Osteoblast (primary cell): ENCODE results near the gene CRYBB3. TPM values are rescaled to one million over a fixed set of nuclear protein-coding genes. Genes with fewer than 3 reads are reported as not detected.

Experiments used
- DNase-seq: peaks from one replicate; pipeline ENCODE4 v3.0.0; 2011; ENCODE audit warnings: low spot score, mixed read lengths; ENCODE audit not compliant: insufficient read length; ENCODE audit errors: missing footprints
- H2AFZ ChIP-seq: 2 replicates; pipeline ENCODE4 v1.6.0; 2011; ENCODE audit warnings: mild to moderate bottlenecking, low read length
- H3K27ac ChIP-seq: 2 replicates; pipeline ENCODE4 v1.5.1; 2011; ENCODE audit warnings: mild to moderate bottlenecking, low read depth, low read length, moderate library complexity
- H3K27me3 ChIP-seq: 2 replicates; pipeline ENCODE4 v1.6.0; 2012; ENCODE audit warnings: mild to moderate bottlenecking, control low read depth, inconsistent platforms, low read length, moderate library complexity; ENCODE audit not compliant: insufficient read depth
- H3K36me3 ChIP-seq: 2 replicates; pipeline ENCODE4 v1.5.1; 2011; ENCODE audit warnings: mild to moderate bottlenecking, low read length, control low read depth, moderate library complexity; ENCODE audit not compliant: insufficient read depth
- H3K4me1 ChIP-seq: 2 replicates; pipeline ENCODE4 v1.5.1; 2011; ENCODE audit warnings: mild to moderate bottlenecking, low read length, control low read depth, moderate library complexity; ENCODE audit not compliant: insufficient read depth
- H3K4me2 ChIP-seq: 2 replicates; pipeline ENCODE4 v1.6.0; 2011; ENCODE audit warnings: mild to moderate bottlenecking, low read length; ENCODE audit not compliant: insufficient read depth
- H3K4me3 ChIP-seq: fragments of 200-600 bp; sonication (generic); 3 replicates; pipeline ENCODE4 v1.5.1; 2012; ENCODE audit warnings: mild to moderate bottlenecking, low read length, inconsistent platforms; ENCODE audit not compliant: insufficient read depth
- H3K79me2 ChIP-seq: 2 replicates; pipeline ENCODE4 v1.6.0; 2012; ENCODE audit warnings: mild to moderate bottlenecking, low read length, control low read depth, inconsistent platforms; ENCODE audit not compliant: insufficient read depth
- H3K9me3 ChIP-seq: 2 replicates; pipeline ENCODE4 v1.5.1; 2011; ENCODE audit warnings: low read depth, low read length, control low read depth
- H4K20me1 ChIP-seq: 2 replicates; pipeline ENCODE4 v1.6.0; 2012; ENCODE audit warnings: mild to moderate bottlenecking, low read length, control low read depth; ENCODE audit not compliant: insufficient read depth
- total RNA-seq: library from RNA; depleted of rRNA; stranded (reverse); fragments of >200 nt; gene quantifications from 2 replicates; pipeline ENCODE4 v1.2.3, GENCODE V29; 2012
- TF ChIP-seq, protein P1 (sequence below): IDR thresholded peaks from 2 replicates; pipeline ENCODE4 v1.5.1; 2011; ENCODE audit warnings: mild to moderate bottlenecking, low read depth, low read length, moderate library complexity; ENCODE audit errors: extremely low read depth

Gene CRYBB3
- total RNA-seq, 1 donor: not detected

GRCh38 chr22:25192406-25192805 is 7.3 kb upstream of the CRYBB3 start:
- peaks cover 3% of the 10 kb centered on the region for H3K36me3 ChIP-seq
- no peaks in the 10 kb centered on the region for H3K27me3 ChIP-seq
- TF ChIP-seq, protein P1, sequence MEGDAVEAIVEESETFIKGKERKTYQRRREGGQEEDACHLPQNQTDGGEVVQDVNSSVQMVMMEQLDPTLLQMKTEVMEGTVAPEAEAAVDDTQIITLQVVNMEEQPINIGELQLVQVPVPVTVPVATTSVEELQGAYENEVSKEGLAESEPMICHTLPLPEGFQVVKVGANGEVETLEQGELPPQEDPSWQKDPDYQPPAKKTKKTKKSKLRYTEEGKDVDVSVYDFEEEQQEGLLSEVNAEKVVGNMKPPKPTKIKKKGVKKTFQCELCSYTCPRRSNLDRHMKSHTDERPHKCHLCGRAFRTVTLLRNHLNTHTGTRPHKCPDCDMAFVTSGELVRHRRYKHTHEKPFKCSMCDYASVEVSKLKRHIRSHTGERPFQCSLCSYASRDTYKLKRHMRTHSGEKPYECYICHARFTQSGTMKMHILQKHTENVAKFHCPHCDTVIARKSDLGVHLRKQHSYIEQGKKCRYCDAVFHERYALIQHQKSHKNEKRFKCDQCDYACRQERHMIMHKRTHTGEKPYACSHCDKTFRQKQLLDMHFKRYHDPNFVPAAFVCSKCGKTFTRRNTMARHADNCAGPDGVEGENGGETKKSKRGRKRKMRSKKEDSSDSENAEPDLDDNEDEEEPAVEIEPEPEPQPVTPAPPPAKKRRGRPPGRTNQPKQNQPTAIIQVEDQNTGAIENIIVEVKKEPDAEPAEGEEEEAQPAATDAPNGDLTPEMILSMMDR: no peak

GRCh38 chr22:25193130-25193529 is 6.5 kb upstream of the CRYBB3 start:
- Histone ChIP-seq H3K27ac (no peak overlapping the region), H3K27me3 (no peaks in the 10 kb centered on the region), H3K79me2 (no peaks in the 10 kb centered on the region), H3K4me2 (no peak overlapping the region), H3K36me3 (peaks cover 3% of the 10 kb centered on the region), H4K20me1 (no peaks in the 10 kb centered on the region), H2AFZ (no peak overlapping the region), H3K4me1 (no peaks in the 10 kb centered on the region), H3K4me3 (no peak overlapping the region), H3K9me3 (no peaks in the 10 kb centered on the region)
- TF ChIP-seq, protein P1: no peak
- peak; percentile 22 for DNase-seq

More at GRCh38 chr22:25192406-25192805, 7.3 kb upstream of the CRYBB3 start:
- Histone ChIP-seq H4K20me1 (no peaks in the 10 kb centered on the region), H3K27ac (no peak overlapping the region), H3K4me3 (no peak overlapping the region), H3K4me2 (no peak overlapping the region), H3K4me1 (no peaks in the 10 kb centered on the region), H2AFZ (no peak overlapping the region), H3K9me3 (no peaks in the 10 kb centered on the region), H3K79me2 (no peaks in the 10 kb centered on the region)
- DNase-seq: peak; percentile 10

- H3K4me3 ChIP-seq: no peak overlapping the region
- no peaks in the 10 kb centered on the region for H4K20me1 ChIP-seq
- no peak overlapping the region for H3K27ac ChIP-seq
- no peak overlapping the region for H2AFZ ChIP-seq
- no peaks in the 10 kb centered on the region for H3K9me3 ChIP-seq
- no peaks in the 10 kb centered on the region for H3K79me2 ChIP-seq
- H3K36me3 ChIP-seq: peaks cover 3% of the 10 kb centered on the region
- peak; percentile 47 for DNase-seq
- no peaks in the 10 kb centered on the region for H3K4me1 ChIP-seq
- H3K4me2 ChIP-seq: no peak overlapping the region
- H3K27me3 ChIP-seq: no peaks in the 10 kb centered on the region
- TF ChIP-seq, protein P1: no peak
Measured at GRCh38 chr22:25193548-25193947, 6.1 kb upstream of the CRYBB3 start.

GRCh38 chr22:25196326-25196725 is 3.3 kb upstream of the CRYBB3 start:
- Histone ChIP-seq H3K4me2 (no peak overlapping the region), H3K9me3 (no peaks in the 10 kb centered on the region), H3K27me3 (no peaks in the 10 kb centered on the region), H3K79me2 (no peaks in the 10 kb centered on the region), H3K4me3 (no peak overlapping the region), H4K20me1 (no peaks in the 10 kb centered on the region), H2AFZ (no peak overlapping the region), H3K27ac (no peak overlapping the region), H3K4me1 (no peaks in the 10 kb centered on the region), H3K36me3 (peaks cover 2% of the 10 kb centered on the region)
- TF ChIP-seq, protein P1: no peak
- no peak for DNase-seq
